SH-SY5Y (cell line): Measurements from ENCODE around the gene PGAP2.

Experiments
- GATA2 ChIP-seq: IDR thresholded peaks from 2 replicates; pipeline ENCODE4 v1.6.1; 2011; ENCODE audit warnings: mild to moderate bottlenecking, low read depth, low read length
- GATA3 ChIP-seq: IDR thresholded peaks from 2 replicates; pipeline ENCODE4 v1.6.1; 2011; ENCODE audit warnings: low read depth, mild to moderate bottlenecking, low read length, moderate library complexity

DNA sequence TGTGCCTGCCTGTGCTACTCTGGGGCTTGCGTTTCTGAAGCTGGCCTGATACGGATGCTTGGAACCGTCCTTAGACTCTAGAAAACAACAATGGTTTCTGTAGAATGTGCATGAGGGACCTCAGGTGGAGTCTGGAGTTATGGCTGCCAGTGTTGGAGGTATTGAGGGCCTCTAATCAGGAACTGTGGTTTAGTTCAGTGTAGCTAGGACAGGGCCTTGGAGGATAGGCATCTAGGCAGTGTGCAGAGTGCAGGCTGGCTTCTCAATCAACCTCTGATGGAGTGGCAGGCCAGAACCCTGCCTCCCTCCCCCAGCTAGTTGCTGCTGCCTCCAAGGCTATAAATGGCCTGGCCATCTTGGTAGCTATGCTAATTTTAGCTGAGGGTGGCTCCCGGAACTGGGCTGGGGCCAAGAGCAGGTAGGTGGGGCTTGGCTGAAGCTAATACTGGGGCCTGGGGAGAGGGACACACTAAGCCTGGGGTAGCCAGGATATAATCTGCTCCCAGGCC is 51.1 kb downstream of the PGAP2 start:
- TF ChIP-seq GATA3 (no peak), GATA2 (no peak)
